ENCODE data around the gene ARL4A. TPM values are rescaled to one million over a fixed set of nuclear protein-coding genes. Genes with fewer than 3 reads are reported as not detected.
"Not testable (repeated sequence)": the region's sequence is repeated elsewhere in the genome, so short reads cannot be mapped to it uniquely, and the experiment has no call there.

Gene ARL4A
- total and polyA plus RNA-seq, 9 donors = 18.5 to 31.0 (median 23.3) TPM

DNA sequence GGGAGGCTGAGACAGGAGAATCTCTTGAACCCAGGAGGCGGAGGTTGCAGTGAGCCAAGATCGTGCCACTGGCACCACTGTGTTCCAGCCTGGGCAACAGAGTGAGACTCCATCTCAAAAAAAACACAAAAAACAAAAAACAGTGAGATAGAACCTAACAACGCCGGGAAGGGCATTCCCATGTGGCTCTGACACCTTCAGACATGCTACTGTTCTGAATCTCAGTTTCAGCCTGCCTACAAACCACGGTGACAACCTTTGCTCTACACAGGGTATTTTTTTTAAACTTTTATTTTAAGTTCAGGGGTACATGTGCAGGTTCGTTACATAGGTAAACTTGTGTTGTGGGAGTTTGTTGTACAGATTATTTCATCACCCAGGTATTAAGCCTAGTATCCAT, 42.2 kb upstream of the ARL4A start:
- H3K27me3 ChIP-seq (ENCODE audit: control insufficient read depth, insufficient read depth, low read length); DNase-seq; H3K4me3 ChIP-seq (ENCODE audit: low read length); H3K9me3 ChIP-seq (replicated peaks; ENCODE audit: control insufficient read depth, low read depth, low read length); H3K36me3 ChIP-seq (ENCODE audit: control insufficient read depth, insufficient read depth, low read length); H3K4me1 ChIP-seq (ENCODE audit: control insufficient read depth, insufficient read depth, low read length); H3K27ac ChIP-seq (ENCODE audit: low read length): not testable (repeated sequence)
- WGBS (ENCODE audit: insufficient coverage) = 84% methylated on average over 3 of the region's 6 CpGs

DNA sequence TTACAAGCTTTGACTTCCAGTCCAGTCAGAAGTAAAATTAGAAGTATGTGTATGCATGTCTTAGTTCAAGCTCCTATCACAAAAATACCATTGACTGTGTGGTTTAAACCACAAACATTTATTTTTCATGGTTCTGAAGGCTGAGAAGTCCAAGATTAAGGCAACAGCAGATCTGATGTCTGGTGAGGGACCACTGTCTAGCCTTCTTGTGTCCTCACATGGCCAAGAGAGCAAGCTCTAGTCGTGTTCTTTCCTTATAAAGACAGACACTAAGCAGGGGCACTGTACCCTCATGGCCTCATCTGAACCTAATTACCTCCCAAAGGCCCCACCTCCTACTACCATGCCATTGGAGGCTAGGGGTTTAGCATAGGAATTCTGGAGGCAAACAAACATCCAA, 41.3 kb upstream of the ARL4A start:
- WGBS (ENCODE audit: insufficient coverage) = 0% methylated on average over 1 of the region's 1 CpG
- no peak for DNase-seq
- no peaks in the 10 kb centered on the region for H3K36me3 ChIP-seq (ENCODE audit: control insufficient read depth, insufficient read depth, low read length)
- H3K4me1 ChIP-seq (ENCODE audit: control insufficient read depth, insufficient read depth, low read length) = no peaks in the 10 kb centered on the region
- H3K27ac ChIP-seq (ENCODE audit: low read length) = no peak overlapping the region
- H3K4me3 ChIP-seq (ENCODE audit: low read length) = no peak overlapping the region
- no peaks in the 10 kb centered on the region for H3K27me3 ChIP-seq (ENCODE audit: control insufficient read depth, insufficient read depth, low read length)
- no peaks in the 10 kb centered on the region for H3K9me3 ChIP-seq (replicated peaks; ENCODE audit: control insufficient read depth, low read depth, low read length)

DNA sequence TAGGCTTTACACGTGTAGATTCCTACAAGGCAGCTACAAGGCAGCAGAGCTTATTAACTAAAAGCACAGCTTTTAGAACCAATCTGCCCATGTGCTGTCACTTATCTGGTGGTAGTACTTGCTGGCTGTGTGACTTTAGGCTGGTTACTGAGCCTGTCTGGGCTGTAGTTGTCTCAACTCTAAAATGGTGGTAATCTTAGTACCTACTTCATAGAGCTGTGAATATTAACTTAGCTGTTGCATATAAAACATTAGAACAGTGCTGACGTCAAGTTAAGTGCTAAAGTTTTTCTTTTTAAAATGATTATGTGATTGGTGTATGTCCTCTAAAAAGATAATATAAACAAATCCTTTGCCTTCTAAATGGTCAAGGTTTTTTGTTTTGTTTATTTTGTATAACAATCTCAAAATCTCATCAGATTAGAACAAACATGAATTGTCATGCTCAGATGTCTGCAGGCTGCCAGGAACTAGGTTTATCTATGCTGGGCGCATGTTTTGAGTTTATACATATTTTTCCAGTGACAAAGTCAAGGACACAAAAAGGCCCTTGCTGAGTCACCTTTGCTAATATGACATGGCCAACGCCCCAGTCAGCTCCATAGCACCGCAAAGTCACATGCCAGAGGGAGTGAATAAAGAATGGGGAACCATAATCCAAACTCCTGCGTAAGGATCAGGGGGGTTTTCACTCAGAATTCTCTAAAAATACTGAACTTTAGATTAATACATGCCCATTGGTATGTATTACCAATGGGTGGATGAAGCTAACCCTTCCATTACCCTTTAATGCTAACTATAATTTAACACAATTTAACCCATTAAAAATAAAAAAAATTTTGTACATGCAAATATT, 39.8 kb upstream of the ARL4A start:
- no peak for DNase-seq
- no peaks in the 10 kb centered on the region for H3K27me3 ChIP-seq (ENCODE audit: control insufficient read depth, insufficient read depth, low read length)
- no peak overlapping the region for H3K4me3 ChIP-seq (ENCODE audit: low read length)
- no peaks in the 10 kb centered on the region for H3K9me3 ChIP-seq (replicated peaks; ENCODE audit: control insufficient read depth, low read depth, low read length)
- H3K27ac ChIP-seq (ENCODE audit: low read length) = no peak overlapping the region
- H3K4me1 ChIP-seq (ENCODE audit: control insufficient read depth, insufficient read depth, low read length) = no peaks in the 10 kb centered on the region
- WGBS (ENCODE audit: insufficient coverage) = no CpG with 5 or more reads among the region's 6 CpGs
- H3K36me3 ChIP-seq (ENCODE audit: control insufficient read depth, insufficient read depth, low read length) = no peaks in the 10 kb centered on the region

DNA sequence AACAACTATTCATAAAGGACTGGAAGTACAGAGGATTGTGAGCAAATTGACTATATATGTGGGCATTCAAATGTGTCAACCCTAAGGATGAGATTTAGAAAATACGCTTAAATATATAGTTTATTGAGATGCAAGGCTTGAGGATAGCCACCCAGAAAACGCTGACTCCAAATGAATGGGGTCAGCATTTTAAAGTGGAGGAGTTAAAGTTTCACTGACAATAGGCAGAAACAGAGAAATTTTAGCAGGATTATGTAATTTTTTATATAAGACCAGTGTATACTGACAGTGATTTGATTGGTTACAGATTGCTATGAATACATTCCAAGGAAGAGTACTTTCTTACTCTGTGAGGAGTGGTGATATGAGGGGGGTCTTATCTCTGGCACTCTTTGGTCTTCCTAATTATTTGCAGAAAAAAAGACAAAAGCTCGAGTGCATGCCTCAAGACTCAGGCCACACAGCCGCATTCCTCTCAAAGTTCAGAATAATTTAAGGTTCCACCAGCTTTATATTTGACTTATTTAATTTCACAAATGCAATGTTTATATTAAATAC, 38.6 kb upstream of the ARL4A start:
- no peaks in the 10 kb centered on the region for H3K27me3 ChIP-seq (ENCODE audit: control insufficient read depth, insufficient read depth, low read length)
- 83% methylated on average over 2 of the region's 4 CpGs for WGBS (ENCODE audit: insufficient coverage)

DNA sequence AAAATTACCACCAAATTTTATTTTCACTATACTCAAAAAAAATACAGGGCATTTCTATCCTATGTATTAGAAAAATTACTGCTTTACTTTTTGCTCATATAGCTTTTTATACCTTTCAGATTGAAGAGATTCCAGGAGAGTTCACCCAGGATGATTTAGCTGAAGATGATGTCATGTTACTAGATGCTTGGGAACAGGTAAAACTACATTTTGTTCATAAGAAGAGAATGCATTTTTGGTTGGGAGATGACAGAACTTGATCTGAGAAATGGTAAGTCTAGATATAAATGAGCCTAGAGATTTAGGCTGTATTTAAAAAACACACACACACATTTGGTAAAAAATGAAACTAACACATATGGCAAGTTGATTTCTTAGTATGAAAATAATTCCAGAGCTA, 38.1 kb upstream of the ARL4A start:
- DNase-seq = no peak

More for the DNA sequence above, 38.6 kb upstream of the ARL4A start:
- no peaks in the 10 kb centered on the region for H3K9me3 ChIP-seq (replicated peaks; ENCODE audit: control insufficient read depth, low read depth, low read length)
- H3K4me3 ChIP-seq (ENCODE audit: low read length) = no peak overlapping the region
- H3K4me1 ChIP-seq (ENCODE audit: control insufficient read depth, insufficient read depth, low read length) = no peaks in the 10 kb centered on the region
- no peak overlapping the region for H3K27ac ChIP-seq (ENCODE audit: low read length)
- DNase-seq = no peak
- no peaks in the 10 kb centered on the region for H3K36me3 ChIP-seq (ENCODE audit: control insufficient read depth, insufficient read depth, low read length)

DNA sequence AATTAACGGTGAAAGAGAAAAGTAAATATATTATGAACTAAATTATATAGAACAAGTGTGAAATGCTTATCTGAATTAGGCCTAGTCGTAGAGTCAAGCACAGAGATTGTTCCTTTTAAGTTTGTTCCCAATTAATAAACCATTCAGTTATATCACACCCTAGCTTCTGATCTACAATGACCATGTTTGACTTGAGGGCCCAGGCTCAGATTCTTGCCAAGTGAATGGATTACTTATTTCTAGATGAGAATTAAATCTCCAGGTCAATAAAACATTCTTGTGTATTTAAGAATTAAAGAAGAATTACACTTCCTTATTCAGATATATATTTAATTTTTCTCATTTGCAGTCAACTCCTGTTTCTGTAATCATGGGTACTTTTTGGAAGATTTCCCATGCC, 37.4 kb upstream of the ARL4A start:
- H3K4me3 ChIP-seq (ENCODE audit: low read length) = no peak overlapping the region
- H3K4me1 ChIP-seq (ENCODE audit: control insufficient read depth, insufficient read depth, low read length) = no peaks in the 10 kb centered on the region
- no peak for DNase-seq
- H3K27me3 ChIP-seq (ENCODE audit: control insufficient read depth, insufficient read depth, low read length) = no peaks in the 10 kb centered on the region
- no peaks in the 10 kb centered on the region for H3K9me3 ChIP-seq (replicated peaks; ENCODE audit: control insufficient read depth, low read depth, low read length)
- no peaks in the 10 kb centered on the region for H3K36me3 ChIP-seq (ENCODE audit: control insufficient read depth, insufficient read depth, low read length)
- WGBS (ENCODE audit: insufficient coverage) = no CpG with 5 or more reads among the region's 2 CpGs
- H3K27ac ChIP-seq (ENCODE audit: low read length) = no peak overlapping the region

More for the DNA sequence above, 38.1 kb upstream of the ARL4A start:
- Histone ChIP-seq H3K4me3 (ENCODE audit: low read length) (no peak overlapping the region), H3K36me3 (ENCODE audit: control insufficient read depth, insufficient read depth, low read length) (no peaks in the 10 kb centered on the region), H3K27me3 (ENCODE audit: control insufficient read depth, insufficient read depth, low read length) (no peaks in the 10 kb centered on the region), H3K27ac (ENCODE audit: low read length) (no peak overlapping the region), H3K9me3 (replicated peaks; ENCODE audit: control insufficient read depth, low read depth, low read length) (no peaks in the 10 kb centered on the region), H3K4me1 (ENCODE audit: control insufficient read depth, insufficient read depth, low read length) (no peaks in the 10 kb centered on the region)

DNA sequence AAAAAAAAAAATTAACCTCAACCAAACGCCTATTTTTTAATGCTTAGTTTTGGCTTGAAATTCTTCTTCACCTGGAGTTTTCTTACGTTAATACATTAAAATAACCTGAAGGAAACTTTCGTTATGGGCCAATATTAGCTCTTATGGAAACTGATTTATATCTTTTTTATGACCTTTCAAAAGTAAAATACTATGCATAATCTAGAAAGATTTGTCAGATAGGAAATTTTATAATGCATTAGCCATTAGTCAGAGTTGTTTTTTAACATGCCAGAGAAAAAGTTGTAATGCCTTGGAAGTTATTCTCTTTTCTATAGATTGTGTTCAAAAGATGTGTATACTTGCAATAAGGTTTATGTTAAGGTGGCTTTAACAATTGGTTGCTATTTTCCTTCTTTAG, 34.3 kb upstream of the ARL4A start:
- no peak overlapping the region for H3K27ac ChIP-seq (ENCODE audit: low read length)
- H3K4me1 ChIP-seq (ENCODE audit: control insufficient read depth, insufficient read depth, low read length) = no peaks in the 10 kb centered on the region
- WGBS (ENCODE audit: insufficient coverage) = no CpG with 5 or more reads among the region's 3 CpGs
- H3K36me3 ChIP-seq (ENCODE audit: control insufficient read depth, insufficient read depth, low read length) = no peaks in the 10 kb centered on the region
- no peak for DNase-seq
- no peaks in the 10 kb centered on the region for H3K9me3 ChIP-seq (replicated peaks; ENCODE audit: control insufficient read depth, low read depth, low read length)
- H3K27me3 ChIP-seq (ENCODE audit: control insufficient read depth, insufficient read depth, low read length) = no peaks in the 10 kb centered on the region
- no peak overlapping the region for H3K4me3 ChIP-seq (ENCODE audit: low read length)

DNA sequence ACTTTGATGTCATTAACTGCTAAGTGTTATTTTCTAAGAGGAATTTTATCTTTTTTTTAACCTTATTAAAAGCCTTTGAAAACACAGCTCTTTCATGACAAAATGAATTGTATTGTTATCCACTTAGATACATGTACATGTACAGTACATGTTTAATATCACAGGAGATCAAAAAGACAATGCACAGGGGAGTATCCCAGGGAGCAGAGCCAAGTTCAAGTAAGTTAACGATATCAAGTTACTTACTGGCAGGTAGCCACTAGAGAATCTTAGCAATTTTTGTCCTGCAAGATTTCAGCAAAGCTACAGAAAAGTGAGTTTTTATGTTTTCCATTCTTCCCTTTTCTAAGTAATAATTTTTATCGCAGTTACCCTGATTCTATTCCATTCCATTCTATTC, 33.9 kb upstream of the ARL4A start:
- no peaks in the 10 kb centered on the region for H3K27me3 ChIP-seq (ENCODE audit: control insufficient read depth, insufficient read depth, low read length)
- no peak overlapping the region for H3K27ac ChIP-seq (ENCODE audit: low read length)
- no peaks in the 10 kb centered on the region for H3K4me1 ChIP-seq (ENCODE audit: control insufficient read depth, insufficient read depth, low read length)
- WGBS (ENCODE audit: insufficient coverage) = no CpG with 5 or more reads among the region's 2 CpGs
- DNase-seq = no peak
- H3K9me3 ChIP-seq (replicated peaks; ENCODE audit: control insufficient read depth, low read depth, low read length) = no peaks in the 10 kb centered on the region
- no peaks in the 10 kb centered on the region for H3K36me3 ChIP-seq (ENCODE audit: control insufficient read depth, insufficient read depth, low read length)
- no peak overlapping the region for H3K4me3 ChIP-seq (ENCODE audit: low read length)

DNA sequence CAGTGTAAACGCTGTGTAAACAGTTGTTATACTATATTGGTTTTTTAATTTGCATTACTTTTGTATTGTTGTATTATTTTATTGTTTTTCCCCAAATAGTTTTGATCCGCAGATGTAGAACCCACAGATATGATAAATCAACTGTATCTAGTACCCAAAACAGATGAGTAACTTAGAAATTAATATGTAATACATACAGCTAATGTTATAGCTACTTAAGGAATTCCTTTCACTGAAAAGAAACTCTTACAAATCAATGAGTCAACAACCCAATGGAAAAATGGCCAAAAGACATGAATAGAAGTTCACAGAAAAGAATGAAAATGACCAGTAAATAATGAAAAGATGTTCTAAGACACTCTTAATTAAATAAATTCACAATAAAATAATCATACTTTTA, 32.3 kb upstream of the ARL4A start:
- Histone ChIP-seq H3K4me1 (ENCODE audit: control insufficient read depth, insufficient read depth, low read length) (no peaks in the 10 kb centered on the region), H3K27me3 (ENCODE audit: control insufficient read depth, insufficient read depth, low read length) (no peaks in the 10 kb centered on the region), H3K36me3 (ENCODE audit: control insufficient read depth, insufficient read depth, low read length) (no peaks in the 10 kb centered on the region), H3K27ac (ENCODE audit: low read length) (no peak overlapping the region), H3K4me3 (ENCODE audit: low read length) (no peak overlapping the region), H3K9me3 (replicated peaks; ENCODE audit: control insufficient read depth, low read depth, low read length) (no peaks in the 10 kb centered on the region)
- DNase-seq = no peak
- WGBS (ENCODE audit: insufficient coverage) = no CpG with 5 or more reads among the region's 2 CpGs

DNA sequence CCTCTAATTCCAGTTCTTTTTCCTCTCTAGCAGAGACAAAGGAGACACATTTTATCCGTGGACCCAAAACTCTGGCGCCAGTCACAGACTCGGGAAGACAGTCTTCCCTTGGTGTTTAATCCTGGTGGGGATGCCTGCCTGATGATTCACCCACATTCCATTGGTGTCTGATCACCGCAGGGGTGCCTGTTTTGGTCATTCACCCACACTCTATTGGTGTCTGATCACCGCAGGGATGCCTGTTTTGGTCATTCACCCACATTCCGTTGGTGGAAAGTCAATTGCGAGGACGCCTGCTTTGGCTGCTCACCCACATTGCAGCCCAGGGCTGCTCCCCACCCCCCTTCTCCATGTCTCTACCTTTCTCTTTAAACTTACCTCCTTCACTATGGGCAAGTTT, 27.0 kb upstream of the ARL4A start:
- not testable (repeated sequence) for H3K27me3 ChIP-seq (ENCODE audit: control insufficient read depth, insufficient read depth, low read length); H3K36me3 ChIP-seq (ENCODE audit: control insufficient read depth, insufficient read depth, low read length); H3K27ac ChIP-seq (ENCODE audit: low read length); H3K4me3 ChIP-seq (ENCODE audit: low read length); DNase-seq; H3K9me3 ChIP-seq (replicated peaks; ENCODE audit: control insufficient read depth, low read depth, low read length); H3K4me1 ChIP-seq (ENCODE audit: control insufficient read depth, insufficient read depth, low read length)
- WGBS (ENCODE audit: insufficient coverage) = 72% methylated on average over 5 of the region's 8 CpGs
